Neural crest cell (in vitro differentiated cells): Measurements from ENCODE around the gene VAMP8. TPM values are rescaled to one million over a fixed set of nuclear protein-coding genes. Genes with fewer than 3 reads are reported as not detected.

Experiments used
- DNase-seq: peaks from one replicate; pipeline ENCODE4 v3.0.0; 2021; ENCODE audit warnings: low read depth, mixed read lengths, low spot score
- H3K27ac Mint-ChIP-seq: one replicate; pipeline ENCODE4 v1.8.0; 2021; ENCODE audit warnings: mild to moderate bottlenecking, mixed read lengths; ENCODE audit not compliant: unreplicated experiment
- H3K27me3 Mint-ChIP-seq: 2 replicates; pipeline ENCODE4 v1.8.0; 2021; ENCODE audit warnings: low read depth, mild to moderate bottlenecking, mixed read lengths
- H3K36me3 Mint-ChIP-seq: 2 replicates; pipeline ENCODE4 v1.8.0; 2021; ENCODE audit warnings: low read depth, mild to moderate bottlenecking, mixed read lengths
- H3K4me1 Mint-ChIP-seq: 2 replicates; pipeline ENCODE4 v1.8.0; 2021; ENCODE audit warnings: mixed read lengths
- H3K4me3 Mint-ChIP-seq: one replicate; pipeline ENCODE4 v1.8.0; 2021; ENCODE audit warnings: mild to moderate bottlenecking, mixed read lengths
- H3K9me3 Mint-ChIP-seq: 2 replicates; pipeline ENCODE4 v1.8.0; 2021; ENCODE audit warnings: mixed read lengths
- CTCF ChIP-seq: fragments of 200-600 bp; sonication (generic); conservative IDR thresholded peaks from 2 replicates; pipeline ENCODE4 v1.5.0; 2021; ENCODE audit warnings: antibody characterized with exemption, mild to moderate bottlenecking
- total RNA-seq: library from RNA; stranded (reverse); gene quantifications from 2 replicates; pipeline ENCODE4 v1.2.1, GENCODE V29; 2021

Gene VAMP8
- total RNA-seq, 1 donor from 2014 or later, result 1.1 TPM

- H3K4me3 Mint-ChIP-seq, result peak overlapping the region; percentile 31
- TF ChIP-seq CTCF, result no peak
- no peak overlapping the region for H3K27ac Mint-ChIP-seq
- H3K36me3 Mint-ChIP-seq, result peaks cover 18% of the 10 kb centered on the region
- peaks cover 11% of the 10 kb centered on the region for H3K4me1 Mint-ChIP-seq
- DNase-seq, result no peak
- H3K27me3 Mint-ChIP-seq, result peaks cover 4% of the 10 kb centered on the region
- H3K9me3 Mint-ChIP-seq, result no peaks in the 10 kb centered on the region
Measured at GRCh38 chr2:85548608-85548900, 28.8 kb upstream of the VAMP8 start.

- no peak overlapping the region for H3K27ac Mint-ChIP-seq
- peaks cover 8% of the 10 kb centered on the region for H3K4me1 Mint-ChIP-seq
- peaks cover 14% of the 10 kb centered on the region for H3K36me3 Mint-ChIP-seq
- H3K9me3 Mint-ChIP-seq, result no peaks in the 10 kb centered on the region
- no peak for DNase-seq
- H3K27me3 Mint-ChIP-seq, result peaks cover 4% of the 10 kb centered on the region
- no peak for TF ChIP-seq CTCF
- peak overlapping the region; percentile 31 for H3K4me3 Mint-ChIP-seq
Measured at GRCh38 chr2:85549095-85549494, 28.3 kb upstream of the VAMP8 start.

GRCh38 chr2:85549826-85550225 lies 27.6 kb upstream of the VAMP8 start:
- H3K4me1 Mint-ChIP-seq, result peaks cover 4% of the 10 kb centered on the region
- H3K27me3 Mint-ChIP-seq, result peaks cover 4% of the 10 kb centered on the region
- H3K9me3 Mint-ChIP-seq, result no peaks in the 10 kb centered on the region
- peak overlapping the region; percentile 7 for H3K4me3 Mint-ChIP-seq
- no peak overlapping the region for H3K27ac Mint-ChIP-seq
- no peak for DNase-seq
- peaks cover 10% of the 10 kb centered on the region for H3K36me3 Mint-ChIP-seq
- TF ChIP-seq CTCF, result no peak

- no peak for TF ChIP-seq CTCF
- no peaks in the 10 kb centered on the region for H3K9me3 Mint-ChIP-seq
Measured at GRCh38 chr2:85550486-85550885, 26.9 kb upstream of the VAMP8 start.

GRCh38 chr2:85551698-85552678 lies 25.4 kb upstream of the VAMP8 start:
- H3K9me3 Mint-ChIP-seq, result no peaks in the 10 kb centered on the region
- no peaks in the 10 kb centered on the region for H3K27me3 Mint-ChIP-seq
- H3K27ac Mint-ChIP-seq, result no peak overlapping the region
- DNase-seq, result peak; percentile 87
- H3K4me3 Mint-ChIP-seq, result peak overlapping the region; percentile 73
- TF ChIP-seq CTCF, result peak; percentile 94
- peaks cover 4% of the 10 kb centered on the region for H3K36me3 Mint-ChIP-seq
- peaks cover 4% of the 10 kb centered on the region for H3K4me1 Mint-ChIP-seq

More at GRCh38 chr2:85550486-85550885, 26.9 kb upstream of the VAMP8 start:
- no peak for DNase-seq
- Mint-ChIP-seq H3K36me3 (peaks cover 7% of the 10 kb centered on the region), H3K4me1 (peaks cover 4% of the 10 kb centered on the region), H3K27me3 (peaks cover 4% of the 10 kb centered on the region), H3K27ac (no peak overlapping the region), H3K4me3 (no peak overlapping the region)
